Motor neuron (in vitro differentiated cells): Measurements from ENCODE around the gene CD101. TPM values are rescaled to one million over a fixed set of nuclear protein-coding genes. Genes with fewer than 3 reads are reported as not detected.
A peak's percentile ranks its signal among the peaks of the same experiment; 100 is the strongest.

Experiments
- ATAC-seq, 8 experiments: fragments of 200-7000 bp; cut with Tn5 transposase; replicated peaks in 6 of 8; 2 replicates each; pipeline ENCODE4 v1.8.0; 2021; ENCODE audit warnings: mild to moderate bottlenecking in 8 of 8, moderate library complexity in 8 of 8
- H3K27ac ChIP-seq, 2 donors: fragments of 250-450 bp; sonication (Bioruptor Pico); 2 replicates each; pipeline ENCODE4 v1.9.0; 2021; ENCODE audit warnings: antibody characterized with exemption in 2 of 2, mild to moderate bottlenecking in 2 of 2, moderate library complexity in 1 of 2
- H3K4me1 ChIP-seq, 2 donors: fragments of 250-450 bp; sonication (Bioruptor Pico); replicated peaks in 1 of 2; 2 replicates each; pipeline ENCODE4 v1.6.1; 2021; ENCODE audit warnings: antibody characterized with exemption in 2 of 2, mild to moderate bottlenecking in 2 of 2, moderate library complexity in 1 of 2
- H3K4me3 ChIP-seq, 5 donors: fragments of 250-450 bp; sonication (Bioruptor Pico); 2 replicates each; pipeline ENCODE4 v1.9.0; 2021; ENCODE audit warnings: antibody characterized with exemption in 5 of 5, mild to moderate bottlenecking in 5 of 5, moderate library complexity in 4 of 5
- WGBS, 10 experiments: fragments of 450-650 bp; shearing (Covaris generic); methylation state at CpG; one replicate each; pipeline ENCODE4 v1.0.0; 2022; 5-methylcytosine and 5-hydroxymethylcytosine counted together
- in situ Hi-C, 9 experiments: fragments of 400-800 bp; cut with MboI; loops; one replicate each; pipeline ENCODE4 v1.15.0; 2021; ENCODE audit warnings: low sequenced_read_pairs in 9 of 9, low pct_unique_long_range_greater_than_20kb in 2 of 9; ENCODE audit not compliant: unreplicated experiment in 9 of 9
- total RNA-seq, 8 experiments: library from RNA; unstranded; fragments of 300-600 nt; gene quantifications; 2 replicates each; pipeline versions ENCODE4 v1.2.3 to v1.2.4, GENCODE V29; 2022

Gene CD101
- total RNA-seq, 8 experiments from 2014 or later: 0.27 to 4.8 (median 1.9) TPM

DNA sequence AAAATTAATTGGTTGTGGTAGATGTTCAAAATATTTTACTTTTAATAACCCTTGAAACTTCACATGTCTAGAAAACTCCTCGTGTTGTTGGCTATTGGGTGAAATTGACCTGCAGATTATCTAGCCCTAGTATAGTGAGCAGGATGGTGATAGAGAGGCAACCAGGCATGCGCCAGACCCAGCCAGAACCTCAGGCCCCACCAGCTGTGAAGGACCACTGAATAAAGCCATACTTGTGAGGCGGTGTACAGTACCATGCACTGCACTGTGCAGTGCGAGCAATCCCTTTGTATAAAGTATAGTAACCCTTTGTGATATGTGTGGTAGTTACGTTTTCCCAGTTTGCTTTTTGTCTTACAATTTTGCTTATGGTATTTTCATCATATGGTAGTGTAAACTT is 67.0 kb downstream of the CD101 start:
- no peak overlapping the region for H3K27ac ChIP-seq
- no peaks in the 10 kb centered on the region for H3K4me1 ChIP-seq
- no peak overlapping the region for H3K4me3 ChIP-seq
- in situ Hi-C loops: loop anchor here in 7 of 9 experiments (10.0 to 25.0 kb wide), 6 partner anchors 216 to 931 kb away; partner anchors contain the start of gene CD58 (in 2 of the 7)
- 83 to 100% (median 94%) methylated on average over 1 to 5 of the region's 5 CpGs for WGBS, 10 experiments
- no peak for ATAC-seq

DNA sequence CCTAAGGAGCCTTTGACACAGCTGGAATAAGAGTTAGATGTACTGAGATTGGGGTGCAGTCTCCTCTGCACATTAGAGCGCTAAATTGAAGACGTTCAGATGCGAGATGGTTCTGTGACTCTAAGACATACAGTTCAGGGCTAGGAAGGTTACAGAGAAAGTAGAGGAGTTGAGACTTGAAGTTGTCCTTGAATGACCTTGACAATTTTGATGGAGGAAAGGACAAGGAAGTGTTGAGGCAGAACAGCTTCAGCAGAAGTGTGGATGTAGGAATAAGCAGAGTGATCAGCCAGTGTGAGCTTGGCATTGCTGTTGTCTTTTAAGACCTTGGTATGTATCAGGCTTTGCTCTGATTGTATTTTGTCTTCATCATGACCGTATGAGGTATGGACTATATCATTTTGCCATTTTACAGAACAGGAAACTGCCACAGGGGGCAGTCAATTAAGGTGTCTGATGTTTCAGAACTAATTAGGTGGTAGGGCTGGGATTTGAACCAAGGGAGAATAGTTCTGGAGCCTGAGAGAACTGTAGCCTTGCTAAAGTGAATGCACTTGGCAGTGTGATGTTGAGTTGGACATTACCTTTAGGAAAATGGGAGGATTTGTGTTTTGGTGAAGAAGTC is 67.8 kb downstream of the CD101 start:
- in situ Hi-C loops: loop anchor here in 7 of 9 experiments (10.0 to 25.0 kb wide), 6 partner anchors 215 to 932 kb away; partner anchors contain the start of gene CD58 (in 2 of the 7)
- 90 to 100% (median 97%) methylated on average over 1 to 4 of the region's 4 CpGs; no CpG with 5 or more reads in 1 of the 10 experiments for WGBS, 10 experiments
- H3K27ac ChIP-seq: no peak overlapping the region
- ATAC-seq: no peak
- H3K4me1 ChIP-seq: no peaks in the 10 kb centered on the region
- no peak overlapping the region for H3K4me3 ChIP-seq

DNA sequence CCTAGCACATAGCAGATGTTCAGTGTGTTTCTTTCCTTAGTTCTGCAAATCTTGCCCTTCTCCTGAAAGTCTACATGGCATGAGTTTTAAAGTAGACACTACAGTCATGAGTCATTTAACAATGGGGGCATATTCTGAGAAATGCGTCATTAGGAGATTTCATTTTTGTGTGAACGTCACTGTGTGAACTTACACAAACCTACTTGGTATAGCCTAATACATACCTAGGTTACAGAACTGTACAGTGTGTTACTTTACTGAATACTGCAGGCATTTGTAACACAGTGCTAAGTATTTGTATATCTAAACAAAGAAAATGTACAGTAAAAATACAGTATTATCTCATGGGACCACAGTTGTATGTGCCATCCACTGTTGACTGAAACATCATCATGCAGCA is 68.6 kb downstream of the CD101 start:
- 42 to 100% (median 94%) methylated on average over 1 to 2 of the region's 2 CpGs for WGBS, 10 experiments
- in situ Hi-C loops: loop anchor here (10.0 to 25.0 kb wide), 6 partner anchors 215 to 933 kb away; partner anchors contain the start of gene CD58 (in 2 of the 9)
- no peak for ATAC-seq
- Histone ChIP-seq H3K4me1 (no peaks in the 10 kb centered on the region), H3K4me3 (no peak overlapping the region), H3K27ac (no peak overlapping the region)

- no peak overlapping the region for H3K4me3 ChIP-seq
- no peak overlapping the region for H3K27ac ChIP-seq
- in situ Hi-C loops: loop anchor here in 5 of 9 experiments (10.0 to 25.0 kb wide), 3 partner anchors 208 to 686 kb away; no protein-coding TSS in a partner anchor
- no peak for ATAC-seq
- 90 to 100% (median 93%) methylated on average over 3 to 5 of the region's 5 CpGs; no CpG with 5 or more reads in 6 of the 10 experiments for WGBS, 10 experiments
- H3K4me1 ChIP-seq: no peaks in the 10 kb centered on the region
Measured at GRCh38 chr1:117076648-117077047, 75.1 kb downstream of the CD101 start.

DNA sequence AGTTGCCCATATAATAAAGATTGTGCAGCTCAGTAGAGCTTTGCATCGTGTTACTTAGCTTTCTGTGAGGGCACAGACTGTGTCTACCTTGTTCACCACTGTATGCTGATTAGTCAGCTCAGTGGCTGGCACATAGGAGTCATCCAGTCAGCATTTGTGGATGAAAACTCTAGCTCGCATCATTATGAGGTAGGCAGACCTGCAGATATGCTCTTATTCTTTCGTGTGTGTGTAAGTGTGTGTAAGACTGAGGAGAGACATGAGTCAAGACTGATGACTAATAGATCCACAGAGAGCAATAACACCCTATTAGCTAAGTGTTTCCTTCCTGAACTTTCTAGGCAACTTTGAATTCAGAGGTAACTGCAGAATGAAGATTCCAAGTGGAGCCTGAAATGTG is 75.7 kb downstream of the CD101 start:
- ATAC-seq: peak in 7 of 8 experiments; percentile 67 to 99 (median 79)
- WGBS, 10 experiments: 0 to 100% (median 65%) methylated on average over 1 to 3 of the region's 3 CpGs; no CpG with 5 or more reads in 3 of the 10 experiments
- no peaks in the 10 kb centered on the region for H3K4me1 ChIP-seq
- in situ Hi-C loops: loop anchor here in 5 of 9 experiments (10.0 to 25.0 kb wide), 3 partner anchors 208 to 685 kb away; no protein-coding TSS in a partner anchor
- no peak overlapping the region for H3K4me3 ChIP-seq
- H3K27ac ChIP-seq: no peak overlapping the region

DNA sequence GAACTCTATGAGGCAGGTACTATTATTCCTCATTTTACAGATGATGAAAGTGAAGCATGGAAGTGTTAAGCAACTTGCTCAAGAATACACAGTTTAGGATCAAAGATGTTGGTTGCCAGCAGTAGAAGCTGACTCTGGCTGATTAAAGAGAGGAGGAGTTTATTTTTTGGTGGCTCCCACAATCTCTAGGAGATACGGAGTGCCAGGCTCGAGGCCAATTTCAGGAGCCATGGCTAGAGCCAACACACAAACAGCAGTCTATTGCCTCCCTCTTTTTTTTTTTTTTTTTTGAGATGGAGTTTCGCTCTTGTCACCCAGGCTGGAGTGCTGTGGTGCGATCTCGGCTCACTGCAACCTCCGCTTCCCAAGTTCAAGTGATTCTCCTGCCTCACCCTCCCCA is 78.2 kb downstream of the CD101 start:
- no peak for ATAC-seq
- no peaks in the 10 kb centered on the region for H3K4me1 ChIP-seq
- 90 to 100% (median 94%) methylated on average over 1 to 6 of the region's 6 CpGs; no CpG with 5 or more reads in 1 of the 10 experiments for WGBS, 10 experiments
- no peak overlapping the region for H3K4me3 ChIP-seq
- no peak overlapping the region for H3K27ac ChIP-seq
- in situ Hi-C loops: loop anchor here in 5 of 9 experiments (10.0 to 25.0 kb wide), 3 partner anchors 205 to 683 kb away; no protein-coding TSS in a partner anchor

- Histone ChIP-seq H3K4me1 (no peaks in the 10 kb centered on the region), H3K4me3 (no peak overlapping the region), H3K27ac (no peak overlapping the region)
- no peak for ATAC-seq
- in situ Hi-C loops: loop anchor here in 3 of 9 experiments (25.0 kb wide), 2 partner anchors 203 to 678 kb away; no protein-coding TSS in a partner anchor
- WGBS, 10 experiments: 81 to 100% (median 93%) methylated on average over 1 to 6 of the region's 6 CpGs; no CpG with 5 or more reads in 4 of the 10 experiments
Measured at GRCh38 chr1:117084231-117084630, 82.7 kb downstream of the CD101 start.

Other genes starting within 250 kb of the CD101 start
- under 1 TPM in 4 of 8 experiments, not detected in 4; 0.13 to 0.66 (median 0.42) TPM for gene CD2, start 247.3 kb upstream of the CD101 start, total RNA-seq
- gene PTGFRN, start 91.8 kb upstream of the CD101 start, total RNA-seq: 100 to 1,000 TPM in 4 of 8 experiments, 10 to 100 TPM in 4; 30.3 to 246 (median 88.4) TPM
- 10 to 100 TPM in 4 of 8 experiments, 1 to 10 TPM in 4; 5.4 to 48.7 (median 10.6) TPM for gene TTF2, start 58.6 kb downstream of the CD101 start, total RNA-seq
- gene TRIM45, start 120.0 kb downstream of the CD101 start, total RNA-seq: 10 to 100 TPM in 3 of 8 experiments, 1 to 10 TPM in 5; 1.2 to 14.5 (median 7.4) TPM
- 1 to 10 TPM in 1 of 8 experiments, under 1 TPM in 5, not detected in 2; 0.22 to 2.0 (median 0.43) TPM for gene VTCN1, start 209.2 kb downstream of the CD101 start, total RNA-seq